NCI-H82 treated with DMSO at 0.1 percent for 48 hours (cell line): ENCODE data around the gene MRPL49.
"Not testable (repeated sequence)": the region's sequence is repeated elsewhere in the genome, so short reads cannot be mapped to it uniquely, and the experiment has no call there.

ENCODE experiments used
- DNase-seq: peaks from one replicate; lab custom pipeline; 2025; ENCODE audit not compliant: unreplicated experiment; lab: John Stamatoyannopoulos, UW

MRPL49 gene

DNA sequence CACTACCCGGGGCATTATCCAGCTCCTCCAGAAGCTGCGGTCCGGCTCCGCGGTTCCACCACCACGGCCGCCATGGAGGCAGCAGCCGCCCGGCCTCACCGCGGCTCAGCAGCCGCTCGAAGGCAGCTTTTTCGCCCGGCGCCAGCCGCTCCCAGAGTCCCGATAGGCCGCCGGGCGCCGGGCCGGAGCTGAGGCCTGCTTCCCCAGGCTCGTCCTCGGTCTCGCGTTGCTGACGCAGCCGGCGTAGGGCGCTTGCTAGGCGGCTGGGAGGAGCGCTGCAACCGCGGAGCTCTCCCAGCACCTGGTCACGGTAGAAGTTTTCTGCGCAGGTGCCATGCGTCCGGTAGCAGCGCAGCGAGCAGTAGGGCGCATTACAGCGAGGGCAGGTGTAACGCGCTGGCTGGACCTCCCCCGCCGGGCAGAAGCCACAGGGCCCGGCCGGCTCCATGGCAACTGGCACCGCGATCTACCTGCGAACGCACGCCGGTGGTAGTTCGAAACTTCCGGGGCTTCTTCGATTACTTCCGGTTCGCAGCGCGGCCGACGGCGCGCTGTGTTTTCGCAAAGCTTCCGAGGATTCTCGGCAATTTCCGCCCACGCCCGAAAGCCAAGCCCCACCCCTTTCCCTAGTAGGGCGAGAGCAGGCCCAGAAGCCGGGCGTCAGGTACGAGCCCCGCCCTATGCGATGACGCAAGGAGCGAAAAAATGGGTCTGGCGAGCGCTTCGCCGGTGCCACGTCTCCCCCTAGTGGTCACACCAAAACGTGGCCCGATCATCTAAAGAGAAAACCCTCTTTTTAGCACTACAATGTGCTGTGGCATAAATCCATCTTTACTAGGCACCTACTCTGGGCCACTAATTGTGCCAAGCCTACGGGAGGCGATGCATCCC lies 4.7 kb upstream of the MRPL49 start, which contains the start of gene ZNHIT2:
Gene ZNHIT2, minus strand, starts transcription at position 496 of the 891 bp plus-strand sequence. Its CDS starts 48 bp downstream, at position 448.
- peak; percentile 79 for DNase-seq

DNA sequence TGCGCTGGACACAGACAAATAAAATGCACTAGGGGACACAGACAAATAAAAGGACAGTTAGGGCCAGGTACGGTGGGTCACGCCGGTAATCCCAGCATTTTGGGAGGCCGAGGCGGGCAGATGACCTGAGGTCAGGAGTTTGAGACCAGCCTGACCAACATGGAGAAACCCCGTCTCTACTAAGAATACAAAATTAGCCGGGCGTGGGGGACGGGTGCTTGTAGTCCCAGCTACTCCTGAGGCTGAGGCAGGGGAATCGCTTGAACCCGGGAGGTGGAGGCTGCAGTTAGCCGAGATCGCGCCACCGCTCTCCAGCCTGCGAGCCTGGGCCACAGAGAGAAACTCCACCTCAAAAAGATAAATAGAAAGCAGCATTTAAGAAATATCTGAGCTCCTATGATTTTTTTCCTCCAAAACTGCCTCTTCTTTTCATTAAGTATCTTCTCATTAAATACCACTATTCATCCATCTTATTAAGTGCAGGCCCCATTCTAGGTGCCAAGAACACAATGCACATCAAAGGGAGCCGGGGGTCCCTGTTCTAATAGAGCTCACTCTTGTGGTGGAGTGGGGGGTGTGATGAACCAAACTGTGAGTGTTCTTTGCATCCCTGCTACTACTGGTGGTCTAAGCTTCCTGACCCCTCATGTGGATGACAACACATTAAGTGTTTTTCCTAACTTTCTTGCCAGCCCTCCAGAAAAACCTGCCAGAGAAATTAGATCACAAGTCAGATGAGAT lies 3.9 kb upstream of the MRPL49 start:
- no peak for DNase-seq

DNA sequence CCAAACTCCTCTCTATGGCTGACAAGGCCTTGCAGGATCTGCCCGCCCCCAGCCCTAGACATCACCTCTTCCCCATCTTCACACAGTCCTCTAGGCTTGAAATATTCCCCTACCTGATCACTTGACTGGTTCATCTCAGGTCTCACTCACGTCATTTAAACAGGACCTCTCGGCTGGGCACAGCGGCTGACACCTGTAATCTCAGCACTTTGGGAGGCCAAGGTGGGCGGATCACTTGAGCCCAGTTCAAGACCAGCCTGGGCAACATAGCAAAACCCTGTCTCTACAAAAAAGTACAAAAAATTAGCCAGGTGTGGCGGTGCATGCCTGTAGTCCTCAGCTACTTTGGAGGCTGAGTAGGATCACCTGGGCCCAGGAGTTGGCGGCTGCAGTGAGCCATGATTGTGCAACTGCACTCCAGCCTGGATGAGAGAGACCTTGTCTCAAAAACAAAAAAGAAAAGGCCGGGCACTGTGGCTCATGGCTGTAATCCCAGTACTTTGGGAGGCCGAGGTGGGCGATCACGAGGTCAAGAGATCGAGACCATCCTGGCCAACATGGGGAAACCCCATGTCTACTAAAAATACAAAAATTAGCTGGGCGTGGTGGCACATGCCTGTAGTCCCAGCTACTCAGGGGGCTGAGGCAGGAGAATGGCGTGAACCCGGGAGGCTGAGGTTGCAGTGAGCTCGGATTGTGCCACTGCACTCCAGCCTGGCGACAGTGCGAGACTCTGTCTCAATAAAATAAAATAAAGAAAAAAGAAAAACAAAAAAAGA lies 3.0 kb upstream of the MRPL49 start:
- DNase-seq = not testable (repeated sequence)

GRCh38 chr11:65119670-65119995 lies 2.5 kb upstream of the MRPL49 start:
- DNase-seq = no peak

- DNase-seq = no peak
Measured at GRCh38 chr11:65120831-65121230, 1.3 kb upstream of the MRPL49 start.

- DNase-seq = no peak
Measured at GRCh38 chr11:65121447-65121864, 665 bp upstream of the MRPL49 start.

GRCh38 chr11:65124480-65125196 lies 2.5 kb downstream of the MRPL49 start:
- no peak for DNase-seq

DNA sequence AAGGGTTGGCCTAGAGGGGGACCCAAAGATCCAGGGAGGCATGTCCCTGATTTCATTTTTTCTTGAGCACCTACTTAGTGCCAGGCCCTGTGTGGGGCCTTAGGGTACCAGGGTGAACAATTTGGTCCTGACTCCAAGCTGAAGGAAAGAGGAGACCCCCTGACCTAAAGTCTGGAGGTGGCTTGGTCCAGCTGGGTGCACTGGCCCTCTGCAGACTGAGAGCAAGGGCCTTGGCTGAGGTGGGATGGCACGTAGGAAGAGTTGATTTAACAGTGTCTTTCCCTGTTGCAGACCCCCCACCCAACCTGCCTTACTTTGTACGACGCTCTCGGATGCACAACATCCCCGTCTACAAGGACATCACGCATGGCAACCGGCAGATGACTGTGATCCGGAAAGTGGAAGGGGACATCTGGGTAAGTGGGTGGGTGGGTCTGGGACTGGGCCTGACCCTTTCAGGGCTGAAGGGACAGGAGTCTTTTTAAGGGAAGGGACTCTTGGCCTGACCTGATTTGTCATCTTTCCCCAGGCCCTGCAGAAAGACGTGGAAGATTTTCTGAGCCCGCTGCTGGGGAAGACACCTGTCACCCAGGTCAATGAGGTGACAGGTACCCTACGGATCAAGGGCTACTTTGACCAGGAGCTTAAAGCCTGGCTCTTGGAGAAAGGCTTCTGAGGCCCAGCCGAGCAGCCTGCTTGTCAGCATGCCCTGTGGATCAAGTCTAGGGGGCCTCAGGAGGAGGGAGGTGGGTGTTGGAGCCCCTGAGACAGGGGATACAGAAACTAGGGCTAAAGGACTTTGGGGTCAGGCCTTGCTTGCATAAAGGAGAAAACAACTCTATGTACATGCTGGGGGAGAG lies 3.3 kb downstream of the MRPL49 start:
- DNase-seq = no peak

- no peak for DNase-seq
Measured at GRCh38 chr11:65126624-65127274, 4.6 kb downstream of the MRPL49 start.

DNA sequence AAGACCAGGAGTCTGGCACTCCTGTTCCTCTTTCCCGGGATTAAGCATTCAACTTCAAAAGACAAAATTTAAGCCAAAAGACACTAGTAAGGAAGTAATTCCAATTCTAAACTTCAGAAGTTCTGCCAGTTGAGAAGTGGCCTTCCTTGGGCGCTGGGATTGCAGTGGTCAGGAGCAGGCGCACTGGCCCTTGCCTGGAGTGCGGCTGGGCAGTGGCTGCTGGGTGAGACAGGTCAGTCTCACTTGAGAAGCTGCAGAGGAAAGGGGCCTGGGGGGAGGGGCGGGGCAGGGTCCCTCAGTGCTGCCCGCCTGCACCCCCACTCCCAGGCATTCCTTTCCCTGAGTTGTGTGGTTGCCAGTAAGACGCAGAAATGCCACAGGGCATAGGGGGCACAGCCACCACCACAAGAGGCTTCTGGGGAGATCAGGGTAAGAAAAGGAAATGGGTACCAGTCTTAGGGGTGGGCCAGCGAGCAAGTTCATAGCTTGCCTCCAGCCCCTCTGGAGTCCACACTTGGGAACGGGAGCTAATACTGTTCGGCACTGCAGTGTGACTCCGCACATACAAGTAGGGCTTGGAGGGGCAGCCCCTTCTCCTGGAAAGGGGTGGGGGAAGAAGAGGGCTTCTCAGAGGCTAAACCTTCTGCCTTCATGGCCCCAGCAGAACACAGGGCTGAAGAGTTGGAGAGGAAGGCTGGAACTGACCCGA lies 5.5 kb downstream of the MRPL49 start:
- no peak for DNase-seq

DNA sequence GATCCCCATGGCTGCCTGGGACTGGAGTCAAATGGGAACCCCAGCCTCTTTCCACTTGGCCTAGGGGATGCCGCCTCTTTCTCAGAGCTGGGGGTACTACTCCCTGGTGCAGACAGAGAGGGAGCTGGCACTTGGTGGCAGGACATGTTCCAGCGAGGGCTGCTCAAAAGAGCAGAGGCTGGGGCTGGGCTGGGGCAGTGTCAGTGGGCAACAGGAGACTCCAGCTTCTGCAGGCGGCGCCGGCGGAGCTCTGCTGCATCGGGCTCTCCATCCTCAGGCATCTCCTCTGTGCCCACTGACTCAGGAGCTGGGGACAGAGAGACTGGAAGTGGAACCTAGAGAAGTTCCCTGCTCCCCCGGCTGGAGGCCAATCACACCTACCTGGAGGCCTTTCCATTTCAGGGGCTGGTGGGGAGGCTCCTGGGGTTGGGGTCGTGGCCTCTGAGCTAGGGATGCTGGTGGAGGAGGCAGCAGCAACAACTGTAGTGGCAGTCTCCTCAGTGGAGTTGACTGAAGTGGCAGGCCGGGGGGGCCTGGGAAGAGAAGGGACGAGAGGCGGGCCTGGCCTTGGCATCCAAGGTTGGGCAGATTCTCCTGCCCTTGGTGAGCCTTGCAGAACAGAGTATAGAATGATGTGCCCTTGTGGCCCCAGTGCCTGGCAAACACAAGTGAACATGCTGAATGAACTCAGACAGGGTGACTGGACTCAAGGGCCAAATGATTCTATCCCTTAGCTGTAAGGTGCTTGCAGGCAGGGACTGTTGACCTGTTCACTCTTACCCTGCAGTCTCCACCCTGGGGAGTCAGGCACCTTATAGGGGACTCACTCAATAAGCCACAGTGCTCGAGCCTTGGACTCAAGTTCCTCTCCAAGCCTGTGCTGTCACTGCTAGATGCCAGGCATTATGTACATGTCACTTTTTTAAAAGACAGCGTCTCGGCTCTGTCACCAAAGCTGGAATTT lies 6.3 kb downstream of the MRPL49 start:
- DNase-seq = no peak

- no peak for DNase-seq
Measured at GRCh38 chr11:65129649-65130441, 7.7 kb downstream of the MRPL49 start.

GRCh38 chr11:65130631-65131416 lies 8.7 kb downstream of the MRPL49 start:
- DNase-seq = no peak

DNA sequence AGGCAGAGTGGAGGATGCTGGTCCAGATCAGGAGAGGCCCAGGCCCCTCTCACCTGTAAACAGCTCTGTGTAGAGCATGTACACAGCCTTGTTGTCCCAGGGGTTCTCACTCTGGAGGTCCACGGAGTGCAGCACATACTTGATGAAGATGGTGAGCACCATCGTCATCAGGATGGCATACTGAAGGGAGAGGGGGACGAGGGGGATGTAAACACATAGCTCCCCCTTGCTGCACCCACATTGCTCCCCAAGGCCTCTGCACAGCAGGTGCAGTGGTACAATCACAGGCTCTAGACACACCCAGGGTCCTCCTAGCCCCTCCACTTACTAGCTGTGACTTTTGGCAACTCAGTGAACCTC lies 9.3 kb downstream of the MRPL49 start:
- DNase-seq = no peak

DNA sequence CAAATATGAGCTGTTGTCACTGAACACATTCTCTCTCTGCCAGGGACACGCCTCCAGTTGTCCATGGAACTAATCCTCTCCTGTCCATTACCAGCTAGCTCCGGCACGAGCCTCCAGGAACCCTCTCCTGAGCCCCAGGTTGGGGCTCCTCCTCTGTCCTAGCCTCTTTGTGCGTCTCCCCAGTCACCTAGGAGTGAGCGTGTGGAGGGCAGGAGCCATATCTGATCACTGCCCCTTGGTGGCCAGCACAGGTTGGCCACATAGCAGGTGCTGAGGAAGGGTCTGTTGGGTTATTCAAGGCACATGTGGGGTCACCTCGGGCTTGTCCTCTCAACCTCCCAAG lies 9.7 kb downstream of the MRPL49 start:
- DNase-seq = no peak
